ENCODE measurements around the gene BSG.

BSG gene

GRCh38 chr19:533364-534058 lies 38.9 kb upstream of the BSG start:
- H3K4me3 ChIP-seq (ENCODE audit: low read length) = peak overlapping the region; percentile 85
- H3K9me3 ChIP-seq (ENCODE audit: control insufficient read depth, low read depth, low read length) = no peaks in the 10 kb centered on the region
- no peak overlapping the region for H3K27ac ChIP-seq (ENCODE audit: low read length)
- H3K36me3 ChIP-seq (ENCODE audit: control insufficient read depth, low read depth, low read length) = peaks cover 20% of the 10 kb centered on the region
- no peaks in the 10 kb centered on the region for H3K27me3 ChIP-seq (ENCODE audit: control insufficient read depth, insufficient read depth, low read length)
- peaks cover 5% of the 10 kb centered on the region for H3K4me1 ChIP-seq (ENCODE audit: control insufficient read depth, low read depth, low read length)
- H3K9ac ChIP-seq (ENCODE audit: low read length) = peak overlapping the region; percentile 73

- Histone ChIP-seq H3K9ac (ENCODE audit: low read length) (no peak overlapping the region), H3K27ac (ENCODE audit: low read length) (no peak overlapping the region)
Observed at GRCh38 chr19:534088-534487, 38.3 kb upstream of the BSG start.

GRCh38 chr19:535017-535835 lies 37.2 kb upstream of the BSG start:
- H3K36me3 ChIP-seq (ENCODE audit: control insufficient read depth, low read depth, low read length) = peaks cover 20% of the 10 kb centered on the region
- no peak overlapping the region for H3K4me3 ChIP-seq (ENCODE audit: low read length)
- peaks cover 5% of the 10 kb centered on the region for H3K4me1 ChIP-seq (ENCODE audit: control insufficient read depth, low read depth, low read length)
- no peak overlapping the region for H3K27ac ChIP-seq (ENCODE audit: low read length)
- no peaks in the 10 kb centered on the region for H3K27me3 ChIP-seq (ENCODE audit: control insufficient read depth, insufficient read depth, low read length)
- H3K9me3 ChIP-seq (ENCODE audit: control insufficient read depth, low read depth, low read length) = no peaks in the 10 kb centered on the region
- no peak overlapping the region for H3K9ac ChIP-seq (ENCODE audit: low read length)

More at GRCh38 chr19:534088-534487, 38.3 kb upstream of the BSG start:
- Histone ChIP-seq H3K9me3 (ENCODE audit: control insufficient read depth, low read depth, low read length) (no peaks in the 10 kb centered on the region), H3K4me3 (ENCODE audit: low read length) (no peak overlapping the region), H3K36me3 (ENCODE audit: control insufficient read depth, low read depth, low read length) (peaks cover 20% of the 10 kb centered on the region), H3K27me3 (ENCODE audit: control insufficient read depth, insufficient read depth, low read length) (no peaks in the 10 kb centered on the region), H3K4me1 (ENCODE audit: control insufficient read depth, low read depth, low read length) (peaks cover 5% of the 10 kb centered on the region)

- Histone ChIP-seq H3K27ac (ENCODE audit: low read length) (no peak overlapping the region), H3K9ac (ENCODE audit: low read length) (no peak overlapping the region), H3K9me3 (ENCODE audit: control insufficient read depth, low read depth, low read length) (no peaks in the 10 kb centered on the region), H3K4me3 (ENCODE audit: low read length) (no peak overlapping the region), H3K4me1 (ENCODE audit: control insufficient read depth, low read depth, low read length) (peaks cover 5% of the 10 kb centered on the region), H3K27me3 (ENCODE audit: control insufficient read depth, insufficient read depth, low read length) (no peaks in the 10 kb centered on the region), H3K36me3 (ENCODE audit: control insufficient read depth, low read depth, low read length) (peaks cover 20% of the 10 kb centered on the region)
Observed at GRCh38 chr19:536031-536880, 36.1 kb upstream of the BSG start.

- H3K27me3 ChIP-seq (ENCODE audit: control insufficient read depth, insufficient read depth, low read length) = no peaks in the 10 kb centered on the region
- H3K36me3 ChIP-seq (ENCODE audit: control insufficient read depth, low read depth, low read length) = peaks cover 21% of the 10 kb centered on the region
- no peak overlapping the region for H3K27ac ChIP-seq (ENCODE audit: low read length)
- peaks cover 5% of the 10 kb centered on the region for H3K4me1 ChIP-seq (ENCODE audit: control insufficient read depth, low read depth, low read length)
- H3K4me3 ChIP-seq (ENCODE audit: low read length) = no peak overlapping the region
- no peak overlapping the region for H3K9ac ChIP-seq (ENCODE audit: low read length)
- H3K9me3 ChIP-seq (ENCODE audit: control insufficient read depth, low read depth, low read length) = no peaks in the 10 kb centered on the region
Observed at GRCh38 chr19:536881-537404, 35.5 kb upstream of the BSG start.

GRCh38 chr19:538641-539428 lies 33.6 kb upstream of the BSG start:
- Histone ChIP-seq H3K4me1 (ENCODE audit: control insufficient read depth, low read depth, low read length) (no peaks in the 10 kb centered on the region), H3K9ac (ENCODE audit: low read length) (no peak overlapping the region), H3K36me3 (ENCODE audit: control insufficient read depth, low read depth, low read length) (peaks cover 23% of the 10 kb centered on the region)

GRCh38 chr19:539429-540030 lies 32.9 kb upstream of the BSG start:
- H3K9ac ChIP-seq (ENCODE audit: low read length) = no peak overlapping the region
- H3K27ac ChIP-seq (ENCODE audit: low read length) = no peak overlapping the region
- H3K4me3 ChIP-seq (ENCODE audit: low read length) = no peak overlapping the region
- no peaks in the 10 kb centered on the region for H3K27me3 ChIP-seq (ENCODE audit: control insufficient read depth, insufficient read depth, low read length)
- H3K4me1 ChIP-seq (ENCODE audit: control insufficient read depth, low read depth, low read length) = no peaks in the 10 kb centered on the region
- H3K9me3 ChIP-seq (ENCODE audit: control insufficient read depth, low read depth, low read length) = no peaks in the 10 kb centered on the region
- H3K36me3 ChIP-seq (ENCODE audit: control insufficient read depth, low read depth, low read length) = peaks cover 23% of the 10 kb centered on the region

More at GRCh38 chr19:538641-539428, 33.6 kb upstream of the BSG start:
- Histone ChIP-seq H3K27ac (ENCODE audit: low read length) (no peak overlapping the region), H3K4me3 (ENCODE audit: low read length) (no peak overlapping the region), H3K27me3 (ENCODE audit: control insufficient read depth, insufficient read depth, low read length) (no peaks in the 10 kb centered on the region), H3K9me3 (ENCODE audit: control insufficient read depth, low read depth, low read length) (no peaks in the 10 kb centered on the region)

GRCh38 chr19:540867-541637 lies 31.3 kb upstream of the BSG start:
- no peak overlapping the region for H3K4me3 ChIP-seq (ENCODE audit: low read length)
- H3K36me3 ChIP-seq (ENCODE audit: control insufficient read depth, low read depth, low read length) = peaks cover 20% of the 10 kb centered on the region
- no peaks in the 10 kb centered on the region for H3K27me3 ChIP-seq (ENCODE audit: control insufficient read depth, insufficient read depth, low read length)
- H3K4me1 ChIP-seq (ENCODE audit: control insufficient read depth, low read depth, low read length) = no peaks in the 10 kb centered on the region
- H3K27ac ChIP-seq (ENCODE audit: low read length) = no peak overlapping the region
- H3K9ac ChIP-seq (ENCODE audit: low read length) = no peak overlapping the region
- H3K9me3 ChIP-seq (ENCODE audit: control insufficient read depth, low read depth, low read length) = no peaks in the 10 kb centered on the region

- H3K27me3 ChIP-seq (ENCODE audit: control insufficient read depth, insufficient read depth, low read length) = no peaks in the 10 kb centered on the region
- no peak overlapping the region for H3K9ac ChIP-seq (ENCODE audit: low read length)
- H3K4me1 ChIP-seq (ENCODE audit: control insufficient read depth, low read depth, low read length) = no peaks in the 10 kb centered on the region
- peaks cover 15% of the 10 kb centered on the region for H3K36me3 ChIP-seq (ENCODE audit: control insufficient read depth, low read depth, low read length)
- H3K27ac ChIP-seq (ENCODE audit: low read length) = no peak overlapping the region
- no peak overlapping the region for H3K4me3 ChIP-seq (ENCODE audit: low read length)
- H3K9me3 ChIP-seq (ENCODE audit: control insufficient read depth, low read depth, low read length) = no peaks in the 10 kb centered on the region
Observed at GRCh38 chr19:541699-542098, 30.7 kb upstream of the BSG start.

Data from iPS-18a (cell line).